ENCODE data around the gene RYR1. TPM values are rescaled to one million over a fixed set of nuclear protein-coding genes. Genes with fewer than 3 reads are reported as not detected.
A peak's percentile ranks its signal among the peaks of the same experiment; 100 is the strongest.

RYR1 gene
- total and polyA plus RNA-seq, 2 of the 8 experiments (the other 6 are each of a cell fraction or from before 2014, with no cell fraction given) = 5.8 to 11.8 TPM

DNA sequence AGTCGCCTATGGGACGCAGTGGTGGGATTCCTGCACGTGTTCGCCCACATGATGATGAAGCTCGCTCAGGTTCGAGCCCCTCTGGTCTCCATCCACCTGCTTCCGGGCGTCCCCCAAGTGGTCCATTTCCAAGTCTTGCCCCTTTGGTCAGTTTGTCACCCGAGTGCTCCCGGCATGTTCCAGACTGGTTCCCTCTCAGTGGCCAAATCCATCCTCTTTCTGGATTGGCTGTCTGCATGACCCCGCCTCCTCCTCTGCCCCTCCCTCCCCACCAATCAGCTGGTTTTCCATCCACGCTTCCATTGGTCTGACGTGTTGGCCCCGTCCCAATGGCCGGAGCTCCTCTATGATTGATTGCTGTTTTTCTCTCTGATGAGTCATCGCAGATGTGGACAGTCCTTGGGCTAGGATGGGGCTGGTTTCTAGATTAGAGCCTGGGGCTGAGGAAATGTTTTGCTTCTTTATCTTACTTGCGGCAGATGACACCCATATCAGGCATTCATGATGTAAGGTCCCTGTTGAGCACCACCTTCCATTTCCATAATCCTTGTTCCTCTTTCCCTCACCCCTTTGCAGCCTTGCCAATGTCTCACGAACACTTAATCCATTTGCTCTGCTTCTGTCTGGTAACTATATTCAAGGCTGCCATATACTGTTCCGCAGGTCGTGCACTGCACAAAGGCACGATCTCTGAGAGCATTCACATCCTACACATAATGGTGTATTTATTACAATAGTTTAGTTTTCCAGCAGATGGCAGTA is 110.5 kb downstream of the RYR1 start:
- Histone ChIP-seq H3K79me2 (ENCODE audit: control insufficient read depth in 1 of 2, insufficient read depth in 2 of 2, low read length in 2 of 2) (no peaks in the 10 kb centered on the region), H4K5ac (ENCODE audit: insufficient read length, low read depth, low read length) (no peak overlapping the region), H3K14ac (ENCODE audit: insufficient read length) (no peak overlapping the region), H3K18ac (ENCODE audit: extremely low read depth, low read length) (no peak overlapping the region), H3K36me3 (ENCODE audit: control insufficient read depth in 2 of 4, insufficient read depth in 4 of 4, low read length in 3 of 4) (peaks cover 0 to 6% (median 2%) of the 10 kb centered on the region in 4 experiments; a peak in 4 of 8 replicates), H3K4me3 (ENCODE audit: extremely low read depth in 1 of 4, insufficient read depth in 2 of 4, low read depth in 3 of 4, low read length in 4 of 4) (no peak overlapping the region), H2AK5ac (ENCODE audit: low read depth, low read length) (no peak overlapping the region), H2AFZ (ENCODE audit: low read length) (no peak overlapping the region), H3K79me1 (ENCODE audit: low read depth, low read length) (no peaks in the 10 kb centered on the region), H2BK15ac (ENCODE audit: low read length) (no peak overlapping the region), H3K9me3 (ENCODE audit: insufficient read depth in 2 of 2, low read depth in 1 of 2, low read length in 1 of 2) (no peaks in the 10 kb centered on the region; a peak in 1 of 4 replicates), H4K8ac (ENCODE audit: extremely low read depth, insufficient read depth, low read length) (no peak overlapping the region), H2BK12ac (ENCODE audit: low read depth, low read length) (no peak overlapping the region), H4K20me1 (replicated peaks in 1 of 2; ENCODE audit: control insufficient read depth in 1 of 2, insufficient read depth in 2 of 2, low read length in 2 of 2) (no peaks in the 10 kb centered on the region), H3K27ac (ENCODE audit: low read depth, low read length) (no peak overlapping the region), H3K9ac (replicated peaks in 1 of 4; ENCODE audit: extremely low read depth in 1 of 4, low read depth in 3 of 4, low read length in 3 of 4) (no peak overlapping the region), H3K27me3 (replicated peaks in 1 of 4; ENCODE audit: control insufficient read depth in 3 of 4, extremely low read depth in 1 of 4, insufficient read depth in 3 of 4, low read length in 3 of 4) (no peaks in the 10 kb centered on the region; a peak in 1 of 7 replicates), H3K4me1 (replicated peaks in 1 of 4; ENCODE audit: control insufficient read depth in 3 of 4, insufficient read depth in 4 of 4, low read length in 3 of 4) (no peaks in the 10 kb centered on the region), H3K4me2 (ENCODE audit: insufficient read depth in 1 of 2, low read depth in 2 of 2, low read length in 2 of 2) (no peak overlapping the region), H3K23me2 (ENCODE audit: low read depth, low read length) (no peaks in the 10 kb centered on the region; the same call in 1 of the 2 replicates), H3K4ac (replicated peaks; ENCODE audit: insufficient read length, low read depth, low read length) (no peak overlapping the region), H4K91ac (replicated peaks; ENCODE audit: insufficient read length, low read length) (no peak overlapping the region), H2BK5ac (ENCODE audit: low read depth, low read length) (no peak overlapping the region), H3K56ac (replicated peaks; ENCODE audit: insufficient read length, low read depth, low read length) (no peak overlapping the region), H2BK20ac (ENCODE audit: low read length) (peak overlapping the region; percentile 48; the same call in 1 of the 2 replicates), H2BK120ac (replicated peaks; ENCODE audit: low read depth, low read length) (no peak overlapping the region), H3K23ac (ENCODE audit: insufficient read length) (no peak overlapping the region)
- FAIRE-seq (no peak), DNase-seq (ENCODE audit: low read depth in 1 of 2, low spot score in 2 of 2) (no peak)
- ChIA-PET CTCF (ENCODE audit: partially characterized antibody) (interaction anchor here (0.7 to 1.5 kb wide), 6 partner anchors 10 to 141 kb away, joined by 3 to 8 read pairs (median 6); partner anchors contain the start of gene FAM98C), POLR2A (ENCODE audit: partially characterized antibody) (interaction anchor here (0.9 kb wide), 2 partner anchors 15 to 93 kb away, joined by 3 to 4 read pairs; no protein-coding TSS in a partner anchor)
- 90% methylated on average over 19 of the region's 21 CpGs; no CpG with 5 or more reads in 1 of the 2 experiments for WGBS, 2 experiments (ENCODE audit: extremely low coverage in 1 of 2, insufficient coverage in 1 of 2, insufficient read length in 1 of 2, insufficient replicate concordance in 2 of 2, low coverage in 1 of 2, low lambda C conversion rate in 2 of 2, missing lambda C conversion rate in 1 of 2)
- TF ChIP-seq KDM1A (IDR thresholded peaks at IDR 0.05; ENCODE audit: borderline replicate concordance, low read length) = peak; percentile 90
- TF ChIP-seq TCF12 (IDR thresholded peaks at IDR 0.05; ENCODE audit: low read depth, low read length) = no peak
- TF ChIP-seq JUND (IDR thresholded peaks at IDR 0.05; ENCODE audit: low read length) = peak; percentile 58; the same call in 1 of the 2 replicates
- no peak for TF ChIP-seq EZH2 (IDR thresholded peaks at IDR 0.05; ENCODE audit: low read depth, low read length, severe bottlenecking)
- TF ChIP-seq CBX5 (IDR thresholded peaks at IDR 0.05; ENCODE audit: low read depth, low read length) = no peak
- peak; percentile 51 to 52; a peak in 2 of 4 replicates for TF ChIP-seq RAD21 (IDR thresholded peaks at IDR 0.05 in 1 of 2, conservative IDR thresholded peaks at IDR 0.05 in 1 of 2; ENCODE audit: low read depth in 2 of 2, low read length in 2 of 2)
- peak in 1 of 2 experiments; percentile 75; a peak in 1 of 4 replicates for TF ChIP-seq HDAC2 (IDR thresholded peaks at IDR 0.05; ENCODE audit: borderline replicate concordance in 1 of 2, low read depth in 2 of 2, low read length in 2 of 2)
- TF ChIP-seq, protein P1, sequence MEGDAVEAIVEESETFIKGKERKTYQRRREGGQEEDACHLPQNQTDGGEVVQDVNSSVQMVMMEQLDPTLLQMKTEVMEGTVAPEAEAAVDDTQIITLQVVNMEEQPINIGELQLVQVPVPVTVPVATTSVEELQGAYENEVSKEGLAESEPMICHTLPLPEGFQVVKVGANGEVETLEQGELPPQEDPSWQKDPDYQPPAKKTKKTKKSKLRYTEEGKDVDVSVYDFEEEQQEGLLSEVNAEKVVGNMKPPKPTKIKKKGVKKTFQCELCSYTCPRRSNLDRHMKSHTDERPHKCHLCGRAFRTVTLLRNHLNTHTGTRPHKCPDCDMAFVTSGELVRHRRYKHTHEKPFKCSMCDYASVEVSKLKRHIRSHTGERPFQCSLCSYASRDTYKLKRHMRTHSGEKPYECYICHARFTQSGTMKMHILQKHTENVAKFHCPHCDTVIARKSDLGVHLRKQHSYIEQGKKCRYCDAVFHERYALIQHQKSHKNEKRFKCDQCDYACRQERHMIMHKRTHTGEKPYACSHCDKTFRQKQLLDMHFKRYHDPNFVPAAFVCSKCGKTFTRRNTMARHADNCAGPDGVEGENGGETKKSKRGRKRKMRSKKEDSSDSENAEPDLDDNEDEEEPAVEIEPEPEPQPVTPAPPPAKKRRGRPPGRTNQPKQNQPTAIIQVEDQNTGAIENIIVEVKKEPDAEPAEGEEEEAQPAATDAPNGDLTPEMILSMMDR (IDR thresholded peaks at IDR 0.05; ENCODE audit: control extremely low read depth in 1 of 3, insufficient read depth in 1 of 3, low read depth in 1 of 3, low read length in 3 of 3) = peak in 1 of 3 experiments; percentile 53; a peak in 1 of 4 replicates
